GM19395 (cell line): ENCODE measurements around the gene FAM237A.

Experiments
- ATAC-seq: cut with Tn5 transposase; IDR thresholded peaks from one replicate; pipeline ENCODE4 v1.9.1; 2021; ENCODE audit warnings: mild to moderate bottlenecking, moderate library complexity; ENCODE audit not compliant: unreplicated experiment

FAM237A gene

DNA sequence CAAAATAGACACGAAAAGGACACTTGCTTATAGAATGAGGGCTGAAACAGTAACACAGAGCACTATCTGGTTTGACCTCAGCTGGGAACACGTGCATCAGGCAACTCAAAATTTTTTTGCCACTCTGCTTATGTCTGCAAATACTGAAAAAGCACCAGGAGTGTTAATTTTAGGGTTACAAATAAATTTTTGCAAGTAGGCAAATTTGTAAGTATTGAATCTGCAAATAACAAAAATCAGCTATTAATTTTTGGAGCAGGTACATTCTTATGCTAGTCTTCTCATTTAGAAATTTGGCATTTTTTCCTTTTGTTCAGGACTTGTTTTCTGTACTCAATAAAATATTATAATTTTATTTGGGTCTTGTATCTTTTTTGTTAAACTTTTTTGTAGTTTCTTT, 46.2 kb downstream of the FAM237A start:
- no peak for ATAC-seq

DNA sequence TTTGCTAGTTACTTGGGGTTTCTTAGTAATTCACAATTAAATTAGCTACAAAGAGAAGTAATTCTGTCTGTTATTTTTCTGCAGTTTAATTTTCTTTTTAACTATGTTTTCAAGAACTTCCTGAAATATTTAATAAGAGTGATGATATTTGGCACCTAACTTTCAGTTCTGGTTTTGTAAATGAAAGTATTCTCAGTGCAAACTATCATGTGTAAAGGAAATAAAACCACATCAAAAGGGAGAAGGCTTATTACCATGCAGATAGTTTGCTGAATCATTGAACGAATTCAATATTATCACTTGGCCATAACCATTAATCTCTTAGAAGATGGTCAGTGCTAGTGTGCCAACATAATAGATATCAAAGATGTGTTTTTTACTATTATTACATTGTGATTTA, 46.7 kb downstream of the FAM237A start:
- ATAC-seq = no peak

DNA sequence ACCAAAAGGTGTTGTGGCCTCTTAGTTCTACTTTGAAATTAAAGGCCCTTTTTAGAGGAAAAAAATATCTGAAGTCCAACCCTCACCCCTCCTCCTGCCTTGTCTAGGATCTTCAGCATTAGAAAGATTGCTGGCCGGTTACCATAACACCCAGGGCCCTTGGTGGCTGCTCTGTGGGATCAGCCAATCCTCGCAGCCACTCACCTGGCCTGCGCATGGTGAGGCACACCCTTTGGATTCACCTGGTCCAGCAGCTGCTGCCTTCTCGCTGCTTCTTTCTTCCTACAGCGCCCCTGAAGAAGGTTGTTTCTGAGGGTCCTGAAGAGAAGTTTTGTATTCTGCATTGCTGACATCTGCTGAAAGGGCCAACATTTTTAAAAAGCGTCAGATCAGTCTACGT, 50.7 kb downstream of the FAM237A start:
- ATAC-seq = no peak

DNA sequence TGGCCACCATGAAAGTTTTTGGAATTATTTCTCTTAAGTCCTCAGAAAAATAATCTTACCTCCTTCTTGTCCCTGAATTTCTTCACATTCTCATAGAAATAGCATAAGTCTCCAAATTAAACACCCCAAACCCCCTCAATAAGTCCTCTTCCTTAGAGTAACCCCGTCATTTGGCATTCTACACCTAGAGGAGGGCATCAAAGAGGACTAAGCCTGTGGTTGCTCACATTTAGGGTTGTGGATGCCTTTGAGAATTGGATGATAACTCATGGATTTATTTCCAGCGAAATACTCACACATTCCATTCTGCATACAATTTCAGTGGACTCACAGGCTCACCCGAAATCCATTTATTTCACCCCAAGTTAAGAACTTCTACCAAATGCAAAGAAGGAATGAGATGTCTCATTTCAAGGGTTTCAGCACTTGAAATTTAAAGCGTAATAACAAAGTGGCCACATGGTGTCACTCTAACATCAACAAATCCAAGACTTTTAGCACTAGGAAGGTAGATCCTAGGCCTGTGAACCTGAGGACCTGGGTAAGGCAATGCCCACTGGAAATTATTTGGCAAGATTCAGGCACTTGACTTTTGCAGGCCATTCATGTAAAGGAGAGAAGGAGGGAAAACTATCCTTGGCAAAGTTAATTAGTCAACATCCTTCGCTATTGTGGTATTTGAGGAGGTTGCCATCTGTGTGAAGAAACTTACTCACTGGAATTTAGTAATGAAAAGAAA, 51.3 kb downstream of the FAM237A start:
- peak; percentile 89 for ATAC-seq

DNA sequence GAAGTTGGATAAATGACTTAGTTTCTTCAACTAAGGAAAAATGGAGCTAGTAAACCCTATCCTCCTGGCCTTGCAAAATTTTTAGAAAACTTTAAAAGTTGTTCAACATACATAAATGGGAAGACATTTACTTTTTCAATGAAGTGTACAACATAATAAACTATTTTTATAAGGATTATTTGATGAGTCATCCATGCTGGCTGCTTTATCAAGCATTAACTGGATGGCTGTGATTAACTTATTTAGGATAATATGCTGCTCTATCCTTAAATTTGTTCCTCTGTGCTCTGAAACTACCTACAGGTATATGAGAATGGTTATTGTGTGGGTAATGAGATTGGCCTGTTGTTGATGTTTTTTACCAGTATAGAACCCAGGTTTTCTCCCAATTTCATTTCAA, 54.6 kb downstream of the FAM237A start:
- ATAC-seq = no peak

DNA sequence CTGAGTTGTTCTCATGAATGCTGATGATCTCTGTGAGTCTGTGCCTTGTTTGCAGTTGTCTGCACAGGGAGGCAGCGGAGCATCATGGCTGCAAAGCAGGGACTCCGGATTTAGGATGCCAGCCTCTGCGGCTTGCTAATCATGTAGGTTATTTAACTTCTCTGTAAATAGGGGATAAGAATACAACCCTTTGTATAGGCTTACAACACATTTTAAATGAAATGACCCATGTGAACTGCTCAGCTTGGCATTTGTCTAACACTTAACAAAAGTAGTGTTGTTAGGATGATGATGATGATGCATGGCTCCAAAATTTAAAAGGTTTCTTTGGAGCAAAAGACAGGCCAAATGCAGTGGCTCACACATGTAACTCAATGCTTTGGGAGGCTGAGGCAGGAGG, 56.5 kb downstream of the FAM237A start:
- ATAC-seq = no peak
